NCI-H2196 (cell line): Measurements from ENCODE around the gene PRAME.

Experiments used
- DNase-seq: peaks from one replicate; lab custom pipeline; 2025; ENCODE audit not compliant: unreplicated experiment; lab: John Stamatoyannopoulos, UW

PRAME gene

GRCh38 chr22:22579869-22580604 is 21.0 kb upstream of the PRAME start:
- DNase-seq: no peak

DNA sequence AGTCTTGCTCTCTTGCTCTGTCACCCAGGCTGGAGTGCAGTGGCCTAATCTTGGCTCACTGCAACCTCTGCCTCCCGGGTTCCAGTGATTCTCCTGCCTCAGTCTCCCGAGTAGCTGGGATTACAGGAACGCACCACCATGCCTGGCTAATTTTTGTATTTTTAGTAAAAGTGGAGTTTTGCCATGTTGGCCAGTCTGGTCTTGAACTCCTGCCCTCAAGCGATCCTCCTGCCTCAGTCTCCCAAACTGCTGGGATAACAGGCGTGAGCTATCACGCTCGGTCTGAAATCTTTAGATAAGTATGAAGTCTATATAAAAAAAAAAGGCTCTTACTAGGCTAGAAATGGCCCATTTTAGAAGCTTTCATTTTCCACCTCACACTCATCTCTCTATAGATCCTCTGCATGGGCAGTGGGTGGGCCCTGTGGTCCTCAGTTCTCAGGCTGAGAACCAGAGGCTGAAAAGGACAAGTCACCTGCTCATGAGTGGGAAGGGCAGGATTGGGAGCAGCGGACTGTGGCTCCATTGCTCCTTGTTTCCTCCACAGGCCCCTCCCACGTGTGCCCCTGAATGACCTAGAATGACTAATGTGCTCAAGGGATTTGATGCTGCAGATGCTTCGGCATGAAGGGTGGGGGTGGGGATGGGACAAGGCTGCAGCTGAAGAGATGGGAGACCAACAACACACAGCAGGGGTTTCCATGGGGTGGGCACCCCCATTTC is 19.8 kb upstream of the PRAME start:
- no peak for DNase-seq

DNA sequence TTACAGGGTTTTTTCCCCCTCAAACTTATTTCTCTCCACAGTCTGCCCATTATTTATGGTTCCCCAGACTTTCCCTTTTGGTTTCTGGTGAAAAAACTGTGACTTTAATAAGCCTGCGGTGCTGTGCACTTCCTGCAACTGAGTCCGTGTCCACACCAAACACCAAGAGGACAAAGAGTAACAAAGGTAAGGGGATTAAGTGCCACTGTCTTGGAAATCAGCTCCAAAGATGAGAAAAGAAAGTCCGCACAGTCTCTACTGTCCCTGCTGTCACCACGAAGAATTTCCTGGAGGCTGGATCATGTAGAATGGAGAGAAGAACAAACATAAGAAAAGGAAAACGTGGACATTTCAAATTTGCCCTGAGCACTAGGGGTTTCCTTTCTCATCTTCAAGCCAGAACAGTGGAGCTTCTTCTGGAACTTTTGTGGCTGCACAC is 17.9 kb upstream of the PRAME start:
- no peak for DNase-seq

DNA sequence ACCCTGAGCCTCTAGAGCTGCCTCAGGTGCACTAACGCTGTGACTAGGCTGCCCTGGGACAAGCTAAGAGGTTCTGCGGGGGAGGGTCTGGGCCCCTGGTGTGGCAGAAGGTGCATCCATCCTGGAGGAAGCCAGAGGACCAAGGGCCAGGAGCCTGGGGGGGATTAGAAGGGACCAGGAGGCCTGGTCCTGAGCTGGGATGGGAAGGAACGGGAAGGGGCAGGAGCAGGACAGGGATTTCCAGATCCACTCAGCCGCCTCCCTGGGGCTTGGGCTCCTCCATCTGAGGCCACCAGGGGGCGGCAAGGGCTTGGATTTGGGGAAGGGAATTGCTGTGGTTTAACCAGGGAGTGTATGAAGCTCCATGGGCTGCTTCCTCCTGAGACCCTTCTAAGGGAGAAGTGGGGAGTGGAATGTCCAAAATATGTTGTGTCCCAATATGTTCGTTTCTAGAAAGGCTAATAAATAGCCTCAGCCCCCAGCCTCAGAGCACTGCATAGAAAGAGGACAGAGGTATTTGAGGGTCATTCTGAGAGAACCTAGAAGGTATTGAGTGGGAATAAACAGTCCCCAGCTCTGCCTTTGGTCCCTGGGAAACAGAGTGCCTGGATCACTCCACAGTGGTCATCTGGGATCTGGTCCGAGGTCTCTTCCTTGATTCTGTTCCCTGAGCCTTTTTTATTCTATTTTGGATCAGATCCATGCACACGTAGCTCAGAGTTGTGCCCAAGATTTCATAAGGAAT is 17.4 kb upstream of the PRAME start:
- DNase-seq: peak; percentile 46

DNA sequence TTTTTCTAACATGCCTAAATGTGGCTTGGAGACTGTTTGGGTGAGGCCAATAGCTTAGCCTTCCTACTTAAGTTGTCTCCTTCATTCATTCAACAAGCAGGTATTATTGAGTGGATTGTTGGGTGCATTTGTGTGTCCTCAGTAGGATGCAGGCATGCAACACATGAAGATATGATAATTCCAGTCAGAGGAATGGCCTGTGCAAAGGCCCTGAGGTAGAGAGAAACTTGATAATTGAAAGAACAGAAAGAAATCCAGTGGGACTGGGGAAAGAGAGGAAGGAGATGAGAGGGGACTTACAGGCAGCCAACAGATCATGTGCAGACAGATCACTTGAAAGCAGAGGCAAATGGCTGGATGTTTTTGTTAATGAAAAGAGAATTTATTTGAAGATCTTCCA is 15.3 kb upstream of the PRAME start:
- DNase-seq: no peak

GRCh38 chr22:22573047-22573889 is 14.2 kb upstream of the PRAME start:
- no peak for DNase-seq

DNA sequence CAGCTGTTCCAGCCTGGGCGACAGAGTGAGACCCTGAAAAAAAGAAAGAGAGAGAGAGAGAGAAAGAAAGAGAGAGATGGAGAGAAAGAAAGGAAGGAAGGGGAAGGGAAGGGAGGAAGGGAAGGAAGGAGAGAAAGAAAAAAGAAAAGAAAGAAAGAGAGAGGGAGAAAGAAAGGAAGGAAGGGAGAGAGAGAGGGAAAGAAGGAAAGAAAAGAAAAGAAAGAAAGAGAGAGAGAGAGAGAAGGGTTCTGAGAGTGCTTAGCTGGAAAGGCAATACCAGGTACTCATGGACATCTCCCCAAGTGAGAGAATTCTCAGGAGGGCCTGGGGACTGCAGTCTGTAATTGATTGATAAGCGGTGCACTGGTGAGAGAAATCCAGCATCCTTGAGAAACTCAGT is 12.8 kb upstream of the PRAME start:
- DNase-seq: no peak

DNA sequence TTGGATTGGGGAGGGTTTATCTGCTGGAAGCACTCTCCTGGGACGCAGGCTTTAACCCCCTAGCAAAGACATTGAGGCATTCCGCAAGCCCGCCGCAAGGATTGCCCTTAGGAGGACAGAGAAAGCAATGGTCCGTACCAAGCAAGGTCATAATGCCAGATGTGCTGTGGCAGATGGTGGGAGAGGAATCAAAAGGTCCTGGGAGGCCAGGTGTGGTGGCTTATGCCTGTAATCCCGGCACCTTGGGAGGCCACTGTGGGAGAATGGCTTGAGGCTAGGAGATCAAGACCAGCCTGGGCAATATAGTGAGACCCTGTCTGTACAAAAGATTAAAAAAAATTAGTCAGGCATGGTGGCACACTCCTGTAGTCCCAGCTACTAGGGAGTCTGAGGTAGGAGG is 12.4 kb upstream of the PRAME start:
- DNase-seq: no peak

- no peak for DNase-seq
Observed at GRCh38 chr22:22569218-22569617, 10.2 kb upstream of the PRAME start.

- no peak for DNase-seq
Observed at GRCh38 chr22:22565981-22566380, 6.9 kb upstream of the PRAME start.

DNA sequence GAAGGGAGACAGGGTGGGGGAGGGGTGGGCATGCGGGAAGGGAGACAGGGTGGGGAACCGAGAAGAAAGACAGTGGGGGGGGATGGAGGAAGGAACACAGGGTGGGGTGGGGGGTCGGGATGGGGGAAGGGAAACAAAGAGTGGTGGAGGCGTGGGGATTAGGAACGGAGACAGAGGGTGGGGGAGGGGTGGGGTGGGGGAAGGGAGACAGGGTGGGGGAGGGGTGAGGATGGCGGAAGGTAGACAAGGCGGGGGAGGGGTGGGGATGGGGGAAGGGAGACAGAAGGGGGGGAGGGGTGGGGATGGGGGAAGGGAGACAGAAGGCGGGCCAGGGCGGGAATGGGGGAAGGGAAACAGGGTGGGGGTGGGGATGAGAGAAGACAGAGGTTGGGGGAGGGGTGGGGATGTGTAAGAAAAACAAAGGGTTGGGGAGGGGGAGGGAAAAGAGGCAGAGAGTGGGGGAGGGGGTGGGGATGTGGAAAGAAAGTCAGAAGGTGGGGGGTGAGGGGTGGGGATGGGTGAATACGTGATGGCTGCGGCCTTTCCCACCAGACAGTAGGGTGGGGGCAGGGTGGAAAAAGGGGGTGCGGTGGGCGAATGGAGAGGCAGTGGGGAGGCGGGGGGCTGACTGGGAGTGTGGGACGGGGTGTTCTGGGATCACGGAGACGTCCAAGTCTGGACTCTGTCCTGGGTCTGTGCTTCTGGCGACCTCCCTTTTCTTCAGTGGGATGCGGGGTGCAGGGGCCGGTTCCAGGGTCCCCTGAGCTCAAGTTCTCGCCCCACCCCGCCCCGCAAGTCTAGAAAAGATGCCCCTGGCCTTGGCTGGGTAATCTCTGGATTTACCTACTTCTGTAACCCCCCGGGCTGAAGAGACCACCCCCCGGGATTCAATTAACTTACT is 744 bp downstream of the PRAME start:
- DNase-seq: no peak

GRCh38 chr22:22556995-22557925 is 1.8 kb downstream of the PRAME start:
- DNase-seq: no peak

DNA sequence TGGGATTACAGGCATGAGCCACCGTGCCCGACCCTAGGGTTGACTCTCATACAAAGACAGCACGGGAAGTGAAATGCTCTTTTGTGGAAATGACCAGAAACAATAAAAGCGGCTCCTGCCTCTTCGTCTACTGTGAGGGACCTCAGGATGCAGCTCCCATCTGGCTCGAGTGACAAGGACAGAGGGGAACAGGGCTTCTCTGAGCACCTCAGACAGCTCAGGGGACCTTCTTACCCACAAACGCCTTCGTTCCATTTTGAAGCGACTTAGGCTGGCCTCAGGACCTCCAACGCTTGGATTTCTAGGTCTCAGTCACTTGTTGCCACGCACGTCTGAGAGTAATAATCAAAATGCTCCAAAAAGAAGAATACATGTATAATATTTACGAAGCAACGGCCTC is 2.5 kb downstream of the PRAME start:
- DNase-seq: no peak

DNA sequence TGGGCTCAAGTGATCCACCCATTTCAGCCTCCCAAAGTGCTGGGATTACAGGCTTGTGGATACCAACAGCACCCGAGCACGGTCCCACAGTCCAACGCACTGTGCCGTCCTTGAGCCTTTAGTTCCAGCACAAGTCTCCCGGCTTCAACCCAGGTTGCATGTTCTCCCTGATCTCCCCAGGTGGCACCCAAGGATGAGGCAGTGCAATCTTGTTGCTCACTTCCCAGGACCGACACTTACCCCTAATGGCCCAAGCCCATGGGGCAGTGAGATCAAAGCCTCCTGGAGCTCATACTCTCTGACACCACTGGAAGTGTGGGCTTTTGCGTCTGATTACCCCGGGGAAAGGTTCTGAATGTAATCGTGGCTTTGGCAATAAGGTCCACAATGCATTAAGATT is 3.5 kb downstream of the PRAME start:
- DNase-seq: no peak

- DNase-seq: no peak
Observed at GRCh38 chr22:22554587-22555284, 4.3 kb downstream of the PRAME start.

DNA sequence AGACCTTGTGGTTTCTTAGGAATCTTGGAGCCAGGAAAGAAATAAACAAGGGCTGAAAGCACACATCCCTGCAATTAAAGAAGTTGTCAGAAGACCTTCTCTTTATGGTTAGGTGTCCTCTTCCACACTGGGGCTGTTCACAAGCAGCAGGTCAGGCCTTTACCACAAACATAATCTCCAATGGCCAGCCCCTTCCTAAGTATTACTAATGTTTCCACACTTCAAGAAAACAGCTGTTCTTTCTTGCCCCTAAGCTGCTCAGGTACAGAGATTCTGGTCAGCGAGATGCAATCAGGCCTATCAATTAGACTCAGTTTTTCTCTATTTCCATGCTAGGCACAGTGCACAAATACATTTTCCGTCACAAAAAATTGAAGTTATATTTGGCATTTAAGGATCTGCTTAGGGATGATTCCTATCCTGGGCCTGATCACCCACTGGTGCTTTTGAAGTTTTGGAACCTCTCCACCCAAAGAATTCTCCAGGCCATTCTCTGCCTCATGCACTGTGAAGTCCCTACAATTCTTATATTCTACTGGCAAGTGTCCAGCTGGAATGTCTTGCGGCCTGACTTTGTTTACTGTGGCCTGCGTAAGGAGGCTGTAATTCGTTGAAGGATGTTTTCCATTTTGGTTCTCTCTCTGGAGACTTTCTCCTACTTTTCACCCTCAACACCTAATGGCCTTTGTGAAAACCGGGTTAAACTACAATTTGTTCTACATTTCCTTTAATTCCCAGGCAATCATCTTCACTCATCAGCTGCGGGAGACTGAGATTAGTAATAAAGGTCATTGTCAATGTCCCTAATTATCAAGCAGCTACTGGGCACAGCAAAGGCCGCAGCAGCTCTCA is 5.1 kb downstream of the PRAME start:
- no peak for DNase-seq

DNA sequence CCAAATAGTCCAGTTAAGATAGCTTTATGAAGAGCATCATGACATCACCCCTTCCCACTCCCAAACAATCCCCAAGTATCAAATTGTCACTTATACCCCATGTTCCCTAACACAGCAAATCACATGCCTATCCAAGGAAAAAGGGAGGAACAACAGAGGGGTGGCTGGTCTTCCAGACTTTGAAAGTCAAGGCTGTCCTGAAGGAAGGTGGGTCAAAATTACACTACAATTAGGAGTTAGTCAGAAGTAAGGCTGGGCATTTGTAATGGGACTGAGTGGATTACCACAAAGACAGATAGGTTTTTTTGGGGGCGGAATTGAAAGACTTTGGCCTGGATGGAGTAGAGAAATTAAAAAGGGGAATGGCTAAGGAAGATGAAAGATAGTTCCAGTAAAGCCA is 5.9 kb downstream of the PRAME start:
- DNase-seq: no peak
